ENCODE data around the gene NSG2.
A peak's percentile ranks its signal among the peaks of the same experiment; 100 is the strongest.

Gene NSG2

GRCh38 chr5:174045470-174046025 lies at the start of gene NSG2:
Gene NSG2 (plus strand): TSS chr5:174045706. CDS start chr5:174046756, 1,050 bp downstream.
- DNase-seq: peak; percentile 69

DNA sequence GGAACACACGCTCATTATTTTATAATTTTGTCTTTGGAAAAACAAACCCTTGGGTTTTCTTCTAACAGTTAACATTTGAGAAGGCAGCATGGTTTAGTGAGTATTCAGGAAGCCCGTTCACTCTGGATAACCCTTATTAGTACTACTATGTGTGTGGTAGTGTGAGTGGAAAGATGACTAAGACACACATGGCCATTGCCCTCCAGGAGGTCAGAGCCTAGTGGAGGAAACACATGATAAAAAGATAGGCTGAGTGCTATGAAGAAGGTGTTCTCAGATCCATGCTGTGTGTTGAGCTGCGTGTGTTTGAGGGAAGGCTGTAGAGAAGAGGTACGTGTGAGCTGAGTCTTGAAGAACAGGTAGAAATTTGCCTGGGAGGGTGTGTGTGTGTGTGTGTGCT lies 48.2 kb upstream of the NSG2 start:
- DNase-seq: no peak

DNA sequence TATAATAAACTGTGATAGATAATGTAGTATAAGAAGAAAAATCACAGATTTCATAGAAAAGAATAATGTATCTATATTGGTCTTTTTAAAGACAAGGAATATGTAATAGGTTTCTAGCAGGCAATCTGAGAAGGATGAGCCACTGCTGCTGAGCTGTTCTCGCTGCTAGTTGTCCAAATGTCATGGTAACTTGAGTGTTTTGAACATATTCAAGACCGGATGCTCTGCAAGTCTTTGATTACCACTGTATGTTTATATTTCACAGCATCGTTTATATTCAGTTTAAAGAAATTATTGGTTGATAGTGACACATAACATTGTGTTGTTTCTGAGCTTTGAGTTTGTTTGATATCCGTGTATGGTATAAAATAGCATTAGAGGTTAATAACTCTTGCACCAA lies 47.0 kb upstream of the NSG2 start:
- DNase-seq: no peak

GRCh38 chr5:174000076-174000475 lies 45.4 kb upstream of the NSG2 start:
- no peak for DNase-seq

DNA sequence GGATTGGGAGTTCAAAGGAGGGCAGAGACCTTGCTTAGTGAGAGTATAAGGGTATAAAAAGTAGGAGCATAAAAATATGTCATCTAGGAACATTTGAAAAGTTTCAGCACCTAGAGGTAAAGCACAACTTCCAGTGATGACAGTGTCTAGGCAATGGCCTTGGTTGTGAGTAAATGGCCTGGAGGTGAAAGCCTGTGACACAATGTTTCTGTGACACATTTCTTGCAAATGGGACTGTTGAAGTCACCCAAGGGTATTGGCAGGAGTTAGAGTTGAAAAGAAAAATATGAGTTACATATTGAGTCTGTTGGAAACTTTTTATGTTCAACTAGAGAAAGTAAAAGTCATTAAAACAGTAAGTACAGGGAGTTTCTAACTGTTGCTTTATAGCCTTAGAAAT lies 41.7 kb upstream of the NSG2 start:
- no peak for DNase-seq

GRCh38 chr5:174008922-174009321 lies 36.6 kb upstream of the NSG2 start:
- DNase-seq: no peak

GRCh38 chr5:174010365-174010764 lies 35.1 kb upstream of the NSG2 start:
- DNase-seq: no peak

DNA sequence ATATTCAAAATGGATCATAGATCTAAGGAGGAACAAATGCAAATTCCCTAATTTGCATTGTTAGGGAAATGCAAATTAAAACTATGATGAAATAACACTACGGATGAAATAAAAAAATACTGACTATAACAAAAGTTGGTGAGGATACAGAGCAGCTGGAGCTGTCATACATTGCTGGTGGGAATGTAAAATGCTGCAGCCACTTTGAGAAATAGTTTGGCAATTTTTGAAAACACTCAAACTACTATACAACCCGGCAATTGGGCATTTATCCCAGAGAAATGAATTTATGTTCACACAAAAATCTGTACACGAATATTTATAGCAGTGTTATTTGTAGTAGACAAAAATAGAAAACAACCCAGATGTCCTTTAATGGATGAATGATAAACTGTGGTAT lies 34.1 kb upstream of the NSG2 start:
- DNase-seq: no peak

- peak; percentile 5 for DNase-seq
Observed at GRCh38 chr5:174020069-174020927, 25.2 kb upstream of the NSG2 start.

DNA sequence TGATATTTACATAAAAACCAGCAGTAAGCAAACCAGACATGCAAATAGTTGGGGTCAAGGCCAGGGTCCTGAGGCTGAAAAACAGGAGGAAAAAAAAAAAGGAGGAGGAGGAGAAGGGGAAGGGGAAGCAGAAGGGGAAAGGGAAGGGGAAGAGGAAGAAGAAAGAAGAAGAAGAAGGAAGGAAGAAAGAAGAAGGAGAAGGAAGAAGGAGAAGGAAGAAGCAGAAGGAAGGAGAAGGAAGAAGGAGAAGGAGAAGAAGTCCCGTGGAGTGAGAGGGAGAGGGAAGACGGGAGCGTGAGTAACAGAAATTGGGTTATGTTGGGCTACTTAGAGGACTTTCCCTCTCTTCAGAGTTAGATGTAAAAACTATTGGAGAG lies 24.6 kb upstream of the NSG2 start:
- no peak for DNase-seq

DNA sequence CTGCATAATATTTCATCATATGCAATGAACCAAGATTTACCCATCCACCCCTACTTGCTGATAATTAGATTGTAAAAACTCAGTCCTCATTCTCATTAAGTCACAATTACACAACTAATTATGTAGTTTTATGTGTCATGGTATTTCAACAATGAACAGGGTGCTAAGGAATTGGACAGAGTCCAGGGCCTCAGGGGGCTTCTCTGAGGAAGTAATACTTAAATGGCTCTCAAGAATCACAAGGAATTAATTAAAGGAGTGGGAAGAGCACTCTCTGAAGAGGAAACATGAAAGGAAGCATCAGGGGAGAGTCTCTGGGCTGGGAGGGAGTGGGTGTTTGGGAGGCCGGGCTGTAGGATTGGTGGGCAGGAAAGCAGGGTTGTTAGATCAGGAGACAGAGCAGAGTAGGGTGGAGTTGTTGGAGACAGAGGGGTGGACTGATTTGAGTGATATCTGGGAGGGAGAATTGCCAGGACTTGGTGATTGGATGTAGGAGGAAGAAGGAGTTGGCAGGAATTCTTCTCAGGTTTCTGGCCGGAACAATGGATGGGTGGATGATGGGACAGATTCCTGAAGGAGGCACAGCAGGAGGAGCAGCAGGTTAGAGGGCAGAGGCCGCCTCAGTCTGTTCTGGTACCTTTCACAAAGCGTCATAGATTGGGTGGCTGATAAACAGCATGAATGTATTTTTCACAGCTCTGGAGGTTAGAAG lies 23.0 kb upstream of the NSG2 start:
- no peak for DNase-seq

- DNase-seq: no peak
Observed at GRCh38 chr5:174030286-174030685, 15.2 kb upstream of the NSG2 start.

- no peak for DNase-seq
Observed at GRCh38 chr5:174044466-174045254, 846 bp upstream of the NSG2 start.

DNA sequence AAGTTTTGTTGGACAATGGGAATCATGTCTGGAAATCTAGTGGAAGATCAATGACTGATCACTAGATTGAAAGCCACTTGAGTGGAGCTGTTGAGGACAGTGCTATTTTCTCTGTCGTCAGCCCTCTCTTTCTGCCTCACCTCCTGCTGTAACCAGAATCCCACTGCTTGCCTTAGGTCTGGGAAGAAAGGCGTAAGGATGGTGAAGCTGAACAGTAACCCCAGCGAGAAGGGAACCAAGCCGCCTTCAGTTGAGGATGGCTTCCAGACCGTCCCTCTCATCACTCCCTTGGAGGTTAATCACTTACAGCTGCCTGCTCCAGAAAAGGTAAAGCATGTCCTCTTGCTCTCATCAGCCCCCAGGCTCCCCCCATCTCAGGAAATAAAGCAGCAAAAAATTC lies 1.1 kb downstream of the NSG2 start:
- no peak for DNase-seq

GRCh38 chr5:174047472-174048099 lies 2.1 kb downstream of the NSG2 start:
- DNase-seq: no peak

DNA sequence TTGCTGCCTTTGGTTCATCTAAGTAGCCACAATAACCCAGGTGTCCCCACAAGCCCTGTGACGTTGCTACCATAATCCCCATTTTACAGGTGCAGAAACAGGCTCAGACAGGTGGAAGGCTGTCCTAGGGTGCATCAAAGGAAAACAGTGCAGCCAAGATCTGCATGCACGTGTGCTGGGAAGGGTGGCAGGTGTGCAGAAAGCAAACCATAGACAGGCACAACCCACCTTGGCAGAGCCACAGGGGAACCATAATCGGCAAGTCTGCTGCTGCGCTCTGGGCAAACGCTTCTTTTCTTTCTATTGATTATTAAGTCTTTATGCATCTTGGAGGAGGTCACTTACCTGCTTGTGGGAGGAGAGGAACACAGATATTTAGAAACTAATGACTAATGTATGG lies 7.1 kb downstream of the NSG2 start:
- DNase-seq: no peak

- no peak for DNase-seq
Observed at GRCh38 chr5:174053905-174054304, 8.4 kb downstream of the NSG2 start.

GRCh38 chr5:174056064-174056847 lies 10.8 kb downstream of the NSG2 start:
- no peak for DNase-seq

DNA sequence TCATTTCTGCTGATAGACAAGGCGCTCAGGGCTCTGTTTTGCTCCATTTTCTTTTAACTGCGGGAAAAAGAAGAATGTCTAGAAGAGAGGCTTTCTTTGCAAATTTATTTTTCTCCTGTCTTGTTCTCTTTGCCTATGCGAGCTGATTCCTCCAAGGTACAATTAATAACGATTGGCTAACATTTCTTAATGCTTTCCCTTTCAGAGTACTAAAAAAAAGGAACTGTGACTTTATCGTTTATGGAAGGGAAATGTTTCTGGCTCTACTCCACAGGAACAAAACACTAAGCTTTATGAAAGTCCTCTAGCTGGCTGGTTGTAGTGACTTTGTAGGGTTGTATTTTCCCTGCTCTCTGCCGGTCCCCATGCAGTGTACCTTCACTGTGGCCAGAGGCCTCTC lies 11.7 kb downstream of the NSG2 start:
- no peak for DNase-seq

- no peak for DNase-seq
Observed at GRCh38 chr5:174058433-174059122, 13.1 kb downstream of the NSG2 start.

DNA sequence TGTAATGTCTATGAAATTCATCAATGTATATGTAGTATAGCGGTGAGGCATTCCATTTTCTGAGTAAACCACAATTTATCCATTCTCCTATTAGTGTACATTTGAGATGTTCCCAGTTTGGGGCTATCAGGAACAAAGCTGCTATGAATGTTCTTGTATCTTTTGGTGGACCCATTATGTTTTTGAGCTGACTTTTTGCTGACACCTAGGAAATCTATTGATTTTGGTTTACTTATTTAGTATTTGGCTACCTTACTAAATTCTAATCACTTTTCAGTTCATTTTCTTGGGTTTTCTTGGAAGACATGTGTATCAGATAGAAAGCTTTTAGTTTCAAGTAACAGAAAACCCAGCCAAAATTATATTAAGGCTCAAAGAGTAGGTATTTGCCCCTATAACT lies 13.7 kb downstream of the NSG2 start:
- DNase-seq: no peak

Data from NCI-H226 (cell line).